ENCODE measurements around the gene CLRN2.

The CLRN2 gene, protein sequence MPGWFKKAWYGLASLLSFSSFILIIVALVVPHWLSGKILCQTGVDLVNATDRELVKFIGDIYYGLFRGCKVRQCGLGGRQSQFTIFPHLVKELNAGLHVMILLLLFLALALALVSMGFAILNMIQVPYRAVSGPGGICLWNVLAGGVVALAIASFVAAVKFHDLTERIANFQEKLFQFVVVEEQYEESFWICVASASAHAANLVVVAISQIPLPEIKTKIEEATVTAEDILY
- total RNA-seq: 0 reads per million in 3 donors

DNA sequence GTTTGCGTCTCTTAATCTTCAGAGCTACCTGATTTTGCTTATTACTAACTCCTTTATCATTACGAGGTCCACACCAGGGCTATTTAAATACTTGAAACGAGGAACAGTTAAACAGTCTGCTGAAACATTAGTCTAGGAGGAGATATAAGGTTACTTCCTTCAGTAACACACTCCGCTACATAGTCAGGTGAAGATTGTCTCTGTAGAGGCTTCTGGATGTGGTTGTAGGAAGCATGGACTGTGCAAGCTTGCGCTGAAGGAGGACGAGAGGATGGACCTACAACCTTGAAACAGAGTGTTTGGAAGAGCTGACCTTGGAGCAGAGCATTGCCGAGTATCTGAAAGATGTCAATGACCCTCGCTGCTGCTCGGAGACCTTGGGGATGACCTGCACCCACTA is at the start of gene CLRN2:
CLRN2 (plus strand) TSS at position 301 of the 400 bp plus-strand sequence. CDS start 102 bp downstream, outside the sequence.
- peaks cover 11% of the 10 kb centered on the region for H3K4me1 ChIP-seq (ENCODE audit: control insufficient read depth, insufficient read depth, low read length, poor library complexity, severe bottlenecking)
- H3K27me3 ChIP-seq (replicated peaks; ENCODE audit: control insufficient read depth, insufficient read depth, low read length, poor library complexity, severe bottlenecking): peaks cover 3% of the 10 kb centered on the region
- H3K27ac ChIP-seq (ENCODE audit: insufficient read depth, low read length, poor library complexity, severe bottlenecking): no peak within 1 kb of the TSS
- DNase-seq: no peak
- H3K36me3 ChIP-seq (ENCODE audit: control insufficient read depth, insufficient read depth, low read length): no peaks in the 10 kb centered on the region
- H3K4me3 ChIP-seq (ENCODE audit: insufficient read depth, low read depth, low read length, poor library complexity, severe bottlenecking): no peak within 1 kb of the TSS
- H3K9me3 ChIP-seq (ENCODE audit: control insufficient read depth, low read length): no peaks in the 10 kb centered on the region

DNA sequence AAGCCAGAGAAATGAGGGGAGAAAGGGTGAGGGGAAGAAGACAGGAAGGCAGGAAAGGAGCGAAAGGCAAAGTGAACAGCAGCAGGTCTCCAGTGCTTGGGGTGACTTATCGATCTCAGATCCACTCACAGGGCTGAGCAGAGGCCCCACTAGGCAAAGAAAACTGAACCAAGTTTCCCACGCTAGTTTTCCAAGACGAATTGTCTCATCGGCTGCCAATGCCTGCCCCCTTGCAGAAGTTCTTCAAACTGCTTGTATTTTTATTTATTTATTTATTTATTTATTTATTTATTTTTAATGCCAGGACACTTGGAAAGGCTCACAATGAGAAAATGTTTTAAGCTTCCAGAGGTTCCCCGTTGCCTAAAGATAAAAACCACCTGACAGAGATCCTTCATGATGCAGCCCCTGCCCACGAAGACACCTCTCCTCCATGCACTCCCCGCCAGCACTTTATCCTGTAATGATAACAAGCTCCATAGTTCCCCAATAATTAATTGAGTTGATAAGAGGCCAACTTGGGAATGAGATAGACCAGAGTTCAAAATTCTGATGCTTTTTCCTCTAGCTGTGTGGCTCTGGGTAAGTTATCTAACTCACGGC is 46.2 kb upstream of the CLRN2 start:
- no peak for DNase-seq
- no peak overlapping the region for H3K27ac ChIP-seq (ENCODE audit: insufficient read depth, low read length, poor library complexity, severe bottlenecking)
- no peaks in the 10 kb centered on the region for H3K27me3 ChIP-seq (replicated peaks; ENCODE audit: control insufficient read depth, insufficient read depth, low read length, poor library complexity, severe bottlenecking)
- no peaks in the 10 kb centered on the region for H3K4me1 ChIP-seq (ENCODE audit: control insufficient read depth, insufficient read depth, low read length, poor library complexity, severe bottlenecking)
- H3K9me3 ChIP-seq (ENCODE audit: control insufficient read depth, low read length): no peaks in the 10 kb centered on the region
- no peak overlapping the region for H3K4me3 ChIP-seq (ENCODE audit: insufficient read depth, low read depth, low read length, poor library complexity, severe bottlenecking)
- no peaks in the 10 kb centered on the region for H3K36me3 ChIP-seq (ENCODE audit: control insufficient read depth, insufficient read depth, low read length)

DNA sequence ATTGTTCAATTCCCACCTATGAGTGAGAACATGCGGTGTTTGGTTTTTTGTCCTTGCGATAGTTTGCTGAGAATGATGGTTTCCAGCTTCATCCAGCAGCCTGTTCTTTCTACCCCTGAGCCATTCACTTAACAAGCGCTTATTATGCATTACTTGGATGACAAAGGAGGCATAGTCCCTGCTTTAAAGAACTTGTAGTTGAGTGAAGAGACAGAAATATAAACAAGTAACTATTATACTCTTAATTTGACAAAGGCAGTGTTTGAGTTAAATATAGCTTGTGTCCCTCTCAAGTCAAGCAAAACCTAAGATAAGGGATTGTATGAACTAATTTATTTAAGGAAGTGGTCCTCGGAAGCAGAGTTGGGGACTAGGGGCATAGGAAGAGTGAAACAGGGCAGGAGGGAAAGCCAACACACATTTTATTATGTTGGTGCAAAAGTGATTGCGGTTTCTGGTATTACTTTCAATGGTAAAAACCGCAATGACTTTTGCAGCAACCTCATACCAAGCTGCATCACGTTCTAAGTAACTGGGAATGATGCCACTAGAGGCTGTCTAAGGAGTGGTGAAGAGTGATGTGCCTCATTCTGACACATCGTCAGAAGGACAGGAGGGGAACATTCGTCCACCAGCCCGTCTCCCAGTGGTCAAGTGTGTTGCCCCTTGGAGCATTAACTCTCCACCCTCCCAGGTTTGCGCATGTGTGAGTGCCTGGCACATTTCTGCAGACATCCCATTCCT is 44.9 kb upstream of the CLRN2 start:
- no peaks in the 10 kb centered on the region for H3K4me1 ChIP-seq (ENCODE audit: control insufficient read depth, insufficient read depth, low read length, poor library complexity, severe bottlenecking)
- H3K9me3 ChIP-seq (ENCODE audit: control insufficient read depth, low read length): no peaks in the 10 kb centered on the region
- H3K4me3 ChIP-seq (ENCODE audit: insufficient read depth, low read depth, low read length, poor library complexity, severe bottlenecking): no peak overlapping the region
- H3K27ac ChIP-seq (ENCODE audit: insufficient read depth, low read length, poor library complexity, severe bottlenecking): no peak overlapping the region
- H3K36me3 ChIP-seq (ENCODE audit: control insufficient read depth, insufficient read depth, low read length): no peaks in the 10 kb centered on the region
- H3K27me3 ChIP-seq (replicated peaks; ENCODE audit: control insufficient read depth, insufficient read depth, low read length, poor library complexity, severe bottlenecking): no peaks in the 10 kb centered on the region
- DNase-seq: no peak

DNA sequence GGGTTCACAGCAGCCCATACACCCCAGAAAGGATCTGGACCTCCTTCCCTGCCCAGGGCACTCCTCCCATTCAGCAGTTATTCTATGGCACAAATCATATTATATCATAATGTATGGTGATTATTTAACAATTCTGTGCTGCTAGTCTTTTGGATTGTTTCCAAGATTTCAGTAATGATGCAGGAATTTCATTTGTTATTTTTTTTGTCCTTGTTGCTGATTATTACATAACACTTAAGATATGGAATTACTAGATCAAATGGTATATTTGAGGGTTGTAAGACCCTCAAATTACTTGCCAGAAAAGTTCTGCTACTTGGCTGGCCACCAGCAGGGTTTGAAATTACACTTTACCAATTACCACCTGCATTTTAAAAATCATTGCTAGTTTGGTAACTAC is 39.5 kb upstream of the CLRN2 start:
- no peak overlapping the region for H3K27ac ChIP-seq (ENCODE audit: insufficient read depth, low read length, poor library complexity, severe bottlenecking)
- H3K27me3 ChIP-seq (replicated peaks; ENCODE audit: control insufficient read depth, insufficient read depth, low read length, poor library complexity, severe bottlenecking): no peaks in the 10 kb centered on the region
- no peaks in the 10 kb centered on the region for H3K4me1 ChIP-seq (ENCODE audit: control insufficient read depth, insufficient read depth, low read length, poor library complexity, severe bottlenecking)
- no peak for DNase-seq
- H3K4me3 ChIP-seq (ENCODE audit: insufficient read depth, low read depth, low read length, poor library complexity, severe bottlenecking): no peak overlapping the region
- H3K36me3 ChIP-seq (ENCODE audit: control insufficient read depth, insufficient read depth, low read length): no peaks in the 10 kb centered on the region
- H3K9me3 ChIP-seq (ENCODE audit: control insufficient read depth, low read length): no peaks in the 10 kb centered on the region

DNA sequence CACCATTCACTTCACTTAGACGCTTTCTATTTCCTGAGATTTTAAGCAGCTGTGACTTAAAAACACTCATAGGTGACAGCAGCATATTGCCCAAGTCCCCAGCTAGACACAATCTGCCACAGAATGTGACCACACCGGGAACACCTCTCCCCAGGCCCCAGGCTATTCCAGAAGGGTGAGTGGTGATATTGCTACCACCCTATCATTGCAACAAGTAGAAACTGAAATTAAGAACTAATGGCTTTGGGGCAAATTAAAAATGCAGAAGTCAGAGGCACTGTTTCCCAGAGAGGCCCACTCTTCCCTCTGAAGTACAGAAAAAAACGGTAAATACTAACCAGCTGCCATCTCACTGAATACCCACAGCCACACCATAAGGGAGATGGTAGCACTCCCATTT is 38.1 kb upstream of the CLRN2 start:
- peaks cover 3% of the 10 kb centered on the region for H3K9me3 ChIP-seq (ENCODE audit: control insufficient read depth, low read length)
- no peaks in the 10 kb centered on the region for H3K27me3 ChIP-seq (replicated peaks; ENCODE audit: control insufficient read depth, insufficient read depth, low read length, poor library complexity, severe bottlenecking)
- H3K36me3 ChIP-seq (ENCODE audit: control insufficient read depth, insufficient read depth, low read length): no peaks in the 10 kb centered on the region
- no peak overlapping the region for H3K27ac ChIP-seq (ENCODE audit: insufficient read depth, low read length, poor library complexity, severe bottlenecking)
- H3K4me1 ChIP-seq (ENCODE audit: control insufficient read depth, insufficient read depth, low read length, poor library complexity, severe bottlenecking): no peaks in the 10 kb centered on the region
- no peak for DNase-seq
- H3K4me3 ChIP-seq (ENCODE audit: insufficient read depth, low read depth, low read length, poor library complexity, severe bottlenecking): no peak overlapping the region

DNA sequence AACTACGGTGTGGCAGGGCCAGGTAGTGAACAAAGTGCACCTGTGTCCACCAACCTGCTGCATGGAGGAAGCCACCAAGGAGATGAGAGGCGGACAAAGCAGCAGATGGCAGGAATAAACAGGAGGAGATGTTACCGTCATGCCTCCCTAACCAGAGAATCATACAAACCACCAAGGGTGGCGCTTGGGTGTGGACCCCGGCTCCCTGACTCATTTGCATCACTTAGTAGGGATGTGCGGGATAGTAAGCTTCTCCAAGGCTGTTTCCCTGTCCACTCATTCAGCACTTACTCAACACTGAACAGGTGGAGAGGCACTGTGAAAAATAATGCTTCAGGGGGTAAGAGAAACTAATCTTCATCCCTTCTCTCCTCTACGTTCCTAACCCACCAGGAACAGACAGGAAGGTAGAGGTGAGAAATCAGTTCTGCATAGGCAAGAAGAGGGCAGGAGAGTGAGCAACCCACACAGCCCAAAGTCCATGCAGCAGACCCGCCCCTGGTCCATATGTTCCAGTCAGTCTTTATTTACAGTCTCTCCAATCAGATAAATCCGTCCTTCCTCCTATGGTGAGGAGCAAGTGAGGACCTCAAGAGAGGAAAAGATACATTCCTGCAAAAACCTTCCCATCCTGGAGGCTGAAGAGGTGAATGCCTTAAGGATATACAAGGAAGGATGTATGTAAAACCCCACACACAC is 37.0 kb upstream of the CLRN2 start:
- no peaks in the 10 kb centered on the region for H3K27me3 ChIP-seq (replicated peaks; ENCODE audit: control insufficient read depth, insufficient read depth, low read length, poor library complexity, severe bottlenecking)
- H3K4me3 ChIP-seq (ENCODE audit: insufficient read depth, low read depth, low read length, poor library complexity, severe bottlenecking): no peak overlapping the region
- peaks cover 5% of the 10 kb centered on the region for H3K9me3 ChIP-seq (ENCODE audit: control insufficient read depth, low read length)
- no peak for DNase-seq
- H3K27ac ChIP-seq (ENCODE audit: insufficient read depth, low read length, poor library complexity, severe bottlenecking): no peak overlapping the region
- H3K36me3 ChIP-seq (ENCODE audit: control insufficient read depth, insufficient read depth, low read length): no peaks in the 10 kb centered on the region
- no peaks in the 10 kb centered on the region for H3K4me1 ChIP-seq (ENCODE audit: control insufficient read depth, insufficient read depth, low read length, poor library complexity, severe bottlenecking)

DNA sequence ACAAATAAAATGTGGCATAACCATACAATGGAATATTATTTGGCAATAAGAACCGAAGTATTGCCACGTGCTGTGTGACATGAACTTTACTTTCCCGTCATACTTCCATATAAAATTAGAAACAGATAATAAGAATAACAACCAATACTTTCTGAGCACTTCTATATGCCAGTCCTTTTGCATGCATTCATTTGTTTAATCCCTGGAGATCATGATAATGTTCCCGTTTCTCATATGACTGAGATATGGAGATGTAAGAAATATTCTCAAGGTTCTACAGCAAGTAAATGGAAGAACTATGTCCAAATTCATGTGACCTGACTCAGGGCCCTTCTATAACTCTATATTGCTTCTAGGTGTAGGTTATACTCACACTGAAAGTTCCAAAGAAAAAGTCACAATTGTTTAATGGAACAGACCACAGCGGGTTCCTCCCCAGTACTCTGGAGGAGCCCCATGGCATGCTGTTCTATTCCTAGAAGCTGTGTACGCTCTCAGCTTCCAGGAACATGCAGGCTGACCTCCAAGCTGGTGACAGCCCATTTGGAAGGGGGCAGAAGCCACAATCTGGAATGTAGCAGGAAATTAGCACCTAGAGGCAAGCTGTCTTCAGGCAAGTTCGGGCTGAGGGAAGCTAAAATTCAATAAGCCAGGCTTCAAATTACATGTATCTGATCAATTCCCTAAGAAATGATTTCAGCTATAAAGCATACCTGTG is 34.6 kb upstream of the CLRN2 start:
- H3K27ac ChIP-seq (ENCODE audit: insufficient read depth, low read length, poor library complexity, severe bottlenecking): no peak overlapping the region
- no peaks in the 10 kb centered on the region for H3K27me3 ChIP-seq (replicated peaks; ENCODE audit: control insufficient read depth, insufficient read depth, low read length, poor library complexity, severe bottlenecking)
- H3K4me3 ChIP-seq (ENCODE audit: insufficient read depth, low read depth, low read length, poor library complexity, severe bottlenecking): no peak overlapping the region
- DNase-seq: no peak
- no peaks in the 10 kb centered on the region for H3K4me1 ChIP-seq (ENCODE audit: control insufficient read depth, insufficient read depth, low read length, poor library complexity, severe bottlenecking)
- peaks cover 5% of the 10 kb centered on the region for H3K9me3 ChIP-seq (ENCODE audit: control insufficient read depth, low read length)
- H3K36me3 ChIP-seq (ENCODE audit: control insufficient read depth, insufficient read depth, low read length): no peaks in the 10 kb centered on the region

DNA sequence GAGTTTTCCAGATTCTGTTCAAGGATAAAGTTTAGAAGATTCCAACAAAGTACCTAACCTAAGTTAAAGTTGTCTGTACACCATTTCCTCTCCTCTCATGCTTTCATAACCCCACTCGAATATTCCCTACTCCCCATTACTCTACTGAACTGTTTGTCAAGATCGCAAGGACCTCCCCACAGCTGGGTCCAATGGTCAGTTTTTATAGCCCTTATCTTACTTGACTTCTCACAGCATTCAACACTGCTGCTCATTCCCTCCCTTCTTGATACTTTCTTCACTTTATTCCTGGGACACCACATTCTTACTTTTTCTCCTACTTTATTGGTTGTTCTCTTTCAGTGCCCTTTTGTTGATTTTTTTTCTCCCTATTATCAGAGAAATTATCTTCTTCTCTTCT is 34.0 kb upstream of the CLRN2 start:
- Histone ChIP-seq H3K27me3 (replicated peaks; ENCODE audit: control insufficient read depth, insufficient read depth, low read length, poor library complexity, severe bottlenecking) (no peaks in the 10 kb centered on the region), H3K4me1 (ENCODE audit: control insufficient read depth, insufficient read depth, low read length, poor library complexity, severe bottlenecking) (no peaks in the 10 kb centered on the region), H3K9me3 (ENCODE audit: control insufficient read depth, low read length) (peaks cover 5% of the 10 kb centered on the region), H3K36me3 (ENCODE audit: control insufficient read depth, insufficient read depth, low read length) (peaks cover under 1% of the 10 kb centered on the region), H3K4me3 (ENCODE audit: insufficient read depth, low read depth, low read length, poor library complexity, severe bottlenecking) (no peak overlapping the region), H3K27ac (ENCODE audit: insufficient read depth, low read length, poor library complexity, severe bottlenecking) (no peak overlapping the region)
- no peak for DNase-seq

DNA sequence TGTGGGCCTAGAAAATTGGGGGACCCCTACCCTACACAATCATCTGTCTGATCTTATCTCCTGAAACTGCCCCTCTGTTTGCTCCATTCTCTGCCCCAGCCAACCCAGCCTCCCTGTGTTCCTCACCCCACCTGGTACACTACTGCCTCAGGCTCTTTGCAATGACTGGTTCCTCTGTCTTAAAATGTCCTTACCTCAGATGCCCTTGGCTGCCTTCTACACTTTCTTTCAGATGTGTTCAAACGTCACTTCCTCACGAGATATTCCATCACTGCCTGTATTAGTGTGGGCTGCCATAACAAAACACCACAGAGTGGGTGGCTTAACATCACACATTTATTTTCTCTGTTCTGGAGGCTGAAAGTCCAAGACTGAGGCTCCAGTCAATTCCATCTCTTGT is 32.2 kb upstream of the CLRN2 start:
- Histone ChIP-seq H3K27me3 (replicated peaks; ENCODE audit: control insufficient read depth, insufficient read depth, low read length, poor library complexity, severe bottlenecking) (no peaks in the 10 kb centered on the region), H3K4me1 (ENCODE audit: control insufficient read depth, insufficient read depth, low read length, poor library complexity, severe bottlenecking) (no peaks in the 10 kb centered on the region), H3K27ac (ENCODE audit: insufficient read depth, low read length, poor library complexity, severe bottlenecking) (no peak overlapping the region), H3K9me3 (ENCODE audit: control insufficient read depth, low read length) (peaks cover 5% of the 10 kb centered on the region), H3K4me3 (ENCODE audit: insufficient read depth, low read depth, low read length, poor library complexity, severe bottlenecking) (no peak overlapping the region), H3K36me3 (ENCODE audit: control insufficient read depth, insufficient read depth, low read length) (peaks cover 12% of the 10 kb centered on the region)
- no peak for DNase-seq

All from effector memory CD4-positive, alpha-beta T cell (primary cell).